Measurements from ENCODE around the gene EI24. TPM values are rescaled to one million over a fixed set of nuclear protein-coding genes. Genes with fewer than 3 reads are reported as not detected.
A peak's percentile ranks its signal among the peaks of the same experiment; 100 is the strongest.

EI24 gene
- polyA plus RNA-seq, 3 donors: 17.2 to 46.9 (median 44.7) TPM

GRCh38 chr11:125623064-125623463, 53.8 kb downstream of the EI24 start:
- peaks cover 38 to 45% of the 10 kb centered on the region in 2 donors for H3K36me3 Mint-ChIP-seq
- no peak overlapping the region for H3K4me3 Mint-ChIP-seq
- no peak for DNase-seq
- H3K27me3 ChIP-seq (ENCODE audit: control insufficient read depth in 2 of 2, insufficient read depth in 2 of 2, low read length in 2 of 2): no peaks in the 10 kb centered on the region
- intact Hi-C loops (cut with micrococcal nuclease): no loop called here
- peaks cover 15% of the 10 kb centered on the region for H3K4me1 Mint-ChIP-seq
- no peak overlapping the region for H3K9ac ChIP-seq (ENCODE audit: insufficient read depth, low read length, poor library complexity, severe bottlenecking)
- H3K27ac Mint-ChIP-seq: no peak overlapping the region
- H3K27ac ChIP-seq (ENCODE audit: low read depth in 1 of 2, low read length in 2 of 2): no peak overlapping the region
- H3K27me3 Mint-ChIP-seq (ENCODE audit: low read depth in 3 of 3): peaks cover 0 to 2% (median 0%) of the 10 kb centered on the region in 3 donors
- H3K4me1 ChIP-seq (ENCODE audit: control insufficient read depth in 1 of 2, insufficient read depth in 2 of 2, low read length in 2 of 2): peaks cover 17 to 23% of the 10 kb centered on the region in 2 donors
- peaks cover 42% of the 10 kb centered on the region in 2 donors for H3K36me3 ChIP-seq (replicated peaks in 1 of 2; ENCODE audit: control insufficient read depth in 1 of 2, insufficient read depth in 2 of 2, low read length in 2 of 2)
- H3K79me2 ChIP-seq (ENCODE audit: insufficient read depth, low read length): peaks cover 28% of the 10 kb centered on the region
- no peaks in the 10 kb centered on the region for H3K9me3 ChIP-seq (replicated peaks in 1 of 2; ENCODE audit: control insufficient read depth in 1 of 2, insufficient read depth in 1 of 2, low read length in 2 of 2)
- TF ChIP-seq, protein P1, sequence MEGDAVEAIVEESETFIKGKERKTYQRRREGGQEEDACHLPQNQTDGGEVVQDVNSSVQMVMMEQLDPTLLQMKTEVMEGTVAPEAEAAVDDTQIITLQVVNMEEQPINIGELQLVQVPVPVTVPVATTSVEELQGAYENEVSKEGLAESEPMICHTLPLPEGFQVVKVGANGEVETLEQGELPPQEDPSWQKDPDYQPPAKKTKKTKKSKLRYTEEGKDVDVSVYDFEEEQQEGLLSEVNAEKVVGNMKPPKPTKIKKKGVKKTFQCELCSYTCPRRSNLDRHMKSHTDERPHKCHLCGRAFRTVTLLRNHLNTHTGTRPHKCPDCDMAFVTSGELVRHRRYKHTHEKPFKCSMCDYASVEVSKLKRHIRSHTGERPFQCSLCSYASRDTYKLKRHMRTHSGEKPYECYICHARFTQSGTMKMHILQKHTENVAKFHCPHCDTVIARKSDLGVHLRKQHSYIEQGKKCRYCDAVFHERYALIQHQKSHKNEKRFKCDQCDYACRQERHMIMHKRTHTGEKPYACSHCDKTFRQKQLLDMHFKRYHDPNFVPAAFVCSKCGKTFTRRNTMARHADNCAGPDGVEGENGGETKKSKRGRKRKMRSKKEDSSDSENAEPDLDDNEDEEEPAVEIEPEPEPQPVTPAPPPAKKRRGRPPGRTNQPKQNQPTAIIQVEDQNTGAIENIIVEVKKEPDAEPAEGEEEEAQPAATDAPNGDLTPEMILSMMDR (IDR thresholded peaks at IDR 0.05): no peak
- H4K20me1 ChIP-seq (ENCODE audit: insufficient read depth, low read length): no peaks in the 10 kb centered on the region
- H3K4me2 ChIP-seq (replicated peaks; ENCODE audit: extremely low read depth, low read length, poor library complexity, severe bottlenecking): no peak overlapping the region
- H3K9me3 Mint-ChIP-seq: no peaks in the 10 kb centered on the region
- no peak overlapping the region for H2AFZ ChIP-seq (ENCODE audit: insufficient read depth, low read depth, low read length, poor library complexity, severe bottlenecking)
- no peak overlapping the region for H3K4me3 ChIP-seq (replicated peaks in 1 of 3; ENCODE audit: low read depth in 2 of 3, low read length in 3 of 3)
- WGBS (ENCODE audit: insufficient coverage): no CpG with 5 or more reads among the region's 1 CpG

GRCh38 chr11:125624756-125625213, 55.5 kb downstream of the EI24 start, which contains the start of gene CHEK1:
TSS of gene CHEK1 (plus strand) at chr11:125625163. CDS start at chr11:125626769, 1,606 bp downstream.
- peak within 1 kb of the TSS; percentile 94 to 99 (median 98) for H3K27ac Mint-ChIP-seq

More at GRCh38 chr11:125624756-125625213, 55.5 kb downstream of the EI24 start, which contains the start of gene CHEK1:
- Histone ChIP-seq H3K4me2 (replicated peaks; ENCODE audit: extremely low read depth, low read length, poor library complexity, severe bottlenecking) (peak within 1 kb of the TSS; percentile 100), H3K27me3 (ENCODE audit: control insufficient read depth in 2 of 2, insufficient read depth in 2 of 2, low read length in 2 of 2) (no peaks in the 10 kb centered on the region), H3K27ac (ENCODE audit: low read depth in 1 of 2, low read length in 2 of 2) (peak within 1 kb of the TSS; percentile 90 to 94), H4K20me1 (ENCODE audit: insufficient read depth, low read length) (no peaks in the 10 kb centered on the region), H3K9me3 (replicated peaks in 1 of 2; ENCODE audit: control insufficient read depth in 1 of 2, insufficient read depth in 1 of 2, low read length in 2 of 2) (no peaks in the 10 kb centered on the region), H2AFZ (ENCODE audit: insufficient read depth, low read depth, low read length, poor library complexity, severe bottlenecking) (peak within 1 kb of the TSS; percentile 94), H3K36me3 (replicated peaks in 1 of 2; ENCODE audit: control insufficient read depth in 1 of 2, insufficient read depth in 2 of 2, low read length in 2 of 2) (peaks cover 24 to 27% of the 10 kb centered on the region in 2 donors), H3K9ac (ENCODE audit: insufficient read depth, low read length, poor library complexity, severe bottlenecking) (peak within 1 kb of the TSS; percentile 86), H3K79me2 (ENCODE audit: insufficient read depth, low read length) (peaks cover 32% of the 10 kb centered on the region), H3K4me3 (replicated peaks in 1 of 3; ENCODE audit: low read depth in 2 of 3, low read length in 3 of 3) (peak within 1 kb of the TSS; percentile 75 to 97 (median 96)), H3K4me1 (ENCODE audit: control insufficient read depth in 1 of 2, insufficient read depth in 2 of 2, low read length in 2 of 2) (peaks cover 17 to 23% of the 10 kb centered on the region in 2 donors)
- intact Hi-C loops (cut with micrococcal nuclease): no loop called here
- 74% methylated on average over 2 of the region's 9 CpGs for WGBS (ENCODE audit: insufficient coverage)
- DNase-seq: no peak
- Mint-ChIP-seq H3K27me3 (ENCODE audit: low read depth in 3 of 3) (peaks cover 0 to 2% (median 0%) of the 10 kb centered on the region in 3 donors), H3K9me3 (no peaks in the 10 kb centered on the region), H3K4me1 (peaks cover 15% of the 10 kb centered on the region), H3K4me3 (peak within 1 kb of the TSS; percentile 91 to 97), H3K36me3 (peaks cover 22 to 36% of the 10 kb centered on the region in 2 donors)
- TF ChIP-seq, protein P1 (IDR thresholded peaks at IDR 0.05): no peak

Measured in CD14-positive monocyte (primary cell).